Small intestine (tissue), 7 donors: ENCODE results near the gene MARCHF9. TPM values are rescaled to one million over a fixed set of nuclear protein-coding genes. Genes with fewer than 3 reads are reported as not detected.

Experiments used
- DNase-seq, 2 donors: peaks; one replicate each; pipeline versions ENCODE4 v3.0.0 to v3.0.0-alpha.2; 2013
- FAIRE-seq: peaks from 2 replicates; lab custom pipeline; 2012; peaks lifted over from hg19 to GRCh38; lab: Jason Lieb, UNC
- H3K27ac ChIP-seq, 3 donors: one replicate each; pipeline ENCODE4 v1.5.1; 2013; ENCODE audit warnings: low read length in 2 of 3, mild to moderate bottlenecking in 2 of 3, control low read depth in 1 of 3, inconsistent platforms in 1 of 3, low read depth in 1 of 3, moderate library complexity in 1 of 3
- H3K27me3 ChIP-seq, 3 donors: one replicate each; pipeline ENCODE4 v1.6.1; 2013; ENCODE audit warnings: low read length in 3 of 3, inconsistent platforms in 1 of 3; ENCODE audit not compliant: control insufficient read depth in 3 of 3, insufficient read depth in 3 of 3
- H3K36me3 ChIP-seq, 3 donors: one replicate each; pipeline ENCODE4 v1.6.1; 2013; ENCODE audit warnings: low read length in 3 of 3, inconsistent platforms in 1 of 3, low read depth in 1 of 3, mild to moderate bottlenecking in 1 of 3, moderate library complexity in 1 of 3; ENCODE audit not compliant: control insufficient read depth in 3 of 3, insufficient read depth in 2 of 3
- H3K4me1 ChIP-seq, 3 donors: one replicate each; pipeline ENCODE4 v1.6.1; 2013; ENCODE audit warnings: low read length in 2 of 3, inconsistent platforms in 1 of 3, low read depth in 1 of 3, mild to moderate bottlenecking in 1 of 3, moderate library complexity in 1 of 3; ENCODE audit not compliant: control insufficient read depth in 3 of 3, insufficient read depth in 2 of 3
- H3K4me3 ChIP-seq, 3 donors: one replicate each; pipeline ENCODE4 v1.5.1; 2013; ENCODE audit warnings: low read length in 3 of 3, control low read depth in 1 of 3, inconsistent platforms in 1 of 3, low read depth in 1 of 3, mild to moderate bottlenecking in 1 of 3, moderate library complexity in 1 of 3
- H3K9me3 ChIP-seq, 2 donors: one replicate each; pipeline ENCODE4 v1.6.1; 2013; ENCODE audit warnings: low read depth in 1 of 2, low read length in 1 of 2; ENCODE audit not compliant: control insufficient read depth in 2 of 2, insufficient read depth in 1 of 2
- WGBS, 3 donors: extraction: QIAGEN DNeasy Blood & Tissue Kit; methylation state at CpG; one replicate each; pipeline ENCODE4 v1.1.7; 2013; 5-methylcytosine and 5-hydroxymethylcytosine counted together
- polyA plus RNA-seq, 4 donors: library from polyadenylated mRNA; stranded (reverse) in 3 of 4; unstranded in 1 of 4; fragments of 200-250 nt in 3 of 4; fragments of 120-200 nt in 1 of 4; gene quantifications; one replicate each; pipeline versions ENCODE4 v1.2.1 to v1.2.3, GENCODE V29; 2013
- donor health status: healthy with polysubstance abuse.
- donor health status: control.
- donor health status: control.
- donor health status: Bipolar disorder and iron deficiency.
- donor health status: healthy.

MARCHF9 gene
- polyA plus RNA-seq, 4 donors = 8.4 to 29.2 (median 11.4) TPM

DNA sequence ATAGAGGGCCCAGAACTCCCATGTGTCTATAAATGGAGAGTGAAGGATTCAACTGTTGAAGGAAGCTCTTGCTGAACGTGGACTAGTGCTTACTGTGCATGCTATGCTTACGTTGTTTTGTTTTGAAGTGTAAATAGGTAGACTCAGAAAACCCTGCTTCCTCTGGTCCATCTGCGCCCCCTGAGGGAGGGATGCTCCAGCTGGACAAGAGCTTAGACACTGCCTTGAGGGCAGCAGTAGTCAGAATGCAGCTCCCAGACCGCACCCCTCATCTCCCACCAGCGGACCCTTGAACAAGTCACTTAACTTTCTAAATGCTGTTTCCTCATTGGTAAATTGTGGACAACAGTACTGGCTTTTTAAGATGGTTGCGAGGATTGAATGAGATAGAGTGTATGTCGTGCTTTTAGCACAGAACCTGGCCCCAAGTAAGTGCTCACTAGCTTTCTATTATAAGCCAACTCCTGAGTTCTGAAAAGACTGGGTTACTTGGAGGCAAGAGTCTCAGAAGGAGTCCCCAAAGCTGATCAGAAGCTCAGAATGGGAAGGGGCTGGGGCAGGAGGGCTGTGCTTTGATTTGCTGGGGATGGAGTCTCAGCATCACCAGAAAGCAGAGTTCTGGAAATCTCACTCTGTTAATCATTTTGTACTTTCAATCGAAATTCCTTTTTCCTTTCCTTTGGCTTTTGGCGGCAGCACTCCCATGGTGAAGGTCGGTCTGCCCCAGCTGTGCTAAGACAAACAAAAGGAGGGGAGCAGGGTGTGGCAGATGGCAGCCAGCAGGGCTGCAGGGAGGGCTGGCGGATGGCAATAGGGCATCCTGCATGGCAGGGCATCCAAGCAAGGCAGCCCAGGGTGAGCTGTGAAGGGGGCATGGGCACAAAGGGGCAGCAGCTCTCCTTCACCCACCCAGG lies 31.9 kb upstream of the MARCHF9 start:
- peaks cover 10 to 46% (median 20%) of the 10 kb centered on the region in 3 donors for H3K36me3 ChIP-seq
- WGBS, 3 donors = 50 to 64% (median 61%) methylated on average over 11 of the region's 11 CpGs
- no peak for DNase-seq

DNA sequence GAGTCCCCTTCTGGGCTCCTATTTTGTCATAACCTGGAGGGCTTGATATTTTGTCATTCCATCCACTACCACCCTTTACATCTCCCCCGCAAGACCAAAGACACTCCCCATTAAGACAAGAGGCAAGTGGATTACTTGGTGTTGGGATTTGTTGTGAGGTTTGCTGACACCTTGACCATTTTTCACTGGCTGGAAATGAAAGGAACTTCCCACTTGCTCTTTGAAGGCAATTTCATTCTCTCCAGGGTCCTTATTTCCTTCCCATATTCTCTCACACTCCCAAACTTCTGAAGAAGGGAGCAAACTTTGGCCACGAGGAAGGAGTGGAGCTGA lies 31.3 kb upstream of the MARCHF9 start:
- DNase-seq (no peak), FAIRE-seq (no peak)
- WGBS, 3 donors = 53 to 68% (median 61%) methylated on average over 2 of the region's 2 CpGs
- H3K9me3 ChIP-seq = no peaks in the 10 kb centered on the region
- peaks cover 10 to 40% (median 15%) of the 10 kb centered on the region in 3 donors for H3K36me3 ChIP-seq
- peaks cover 0 to 18% (median 0%) of the 10 kb centered on the region in 3 donors for H3K4me1 ChIP-seq
- no peak overlapping the region for H3K4me3 ChIP-seq
- H3K27ac ChIP-seq = no peak overlapping the region
- H3K27me3 ChIP-seq = peaks cover 0 to 43% (median 0%) of the 10 kb centered on the region in 3 donors

More for the DNA sequence above, 31.9 kb upstream of the MARCHF9 start:
- Histone ChIP-seq H3K4me1 (peaks cover 0 to 18% (median 0%) of the 10 kb centered on the region in 3 donors), H3K27ac (no peak overlapping the region), H3K4me3 (no peak overlapping the region), H3K9me3 (no peaks in the 10 kb centered on the region), H3K27me3 (peaks cover 0 to 37% (median 0%) of the 10 kb centered on the region in 3 donors)
- no peak for FAIRE-seq

DNA sequence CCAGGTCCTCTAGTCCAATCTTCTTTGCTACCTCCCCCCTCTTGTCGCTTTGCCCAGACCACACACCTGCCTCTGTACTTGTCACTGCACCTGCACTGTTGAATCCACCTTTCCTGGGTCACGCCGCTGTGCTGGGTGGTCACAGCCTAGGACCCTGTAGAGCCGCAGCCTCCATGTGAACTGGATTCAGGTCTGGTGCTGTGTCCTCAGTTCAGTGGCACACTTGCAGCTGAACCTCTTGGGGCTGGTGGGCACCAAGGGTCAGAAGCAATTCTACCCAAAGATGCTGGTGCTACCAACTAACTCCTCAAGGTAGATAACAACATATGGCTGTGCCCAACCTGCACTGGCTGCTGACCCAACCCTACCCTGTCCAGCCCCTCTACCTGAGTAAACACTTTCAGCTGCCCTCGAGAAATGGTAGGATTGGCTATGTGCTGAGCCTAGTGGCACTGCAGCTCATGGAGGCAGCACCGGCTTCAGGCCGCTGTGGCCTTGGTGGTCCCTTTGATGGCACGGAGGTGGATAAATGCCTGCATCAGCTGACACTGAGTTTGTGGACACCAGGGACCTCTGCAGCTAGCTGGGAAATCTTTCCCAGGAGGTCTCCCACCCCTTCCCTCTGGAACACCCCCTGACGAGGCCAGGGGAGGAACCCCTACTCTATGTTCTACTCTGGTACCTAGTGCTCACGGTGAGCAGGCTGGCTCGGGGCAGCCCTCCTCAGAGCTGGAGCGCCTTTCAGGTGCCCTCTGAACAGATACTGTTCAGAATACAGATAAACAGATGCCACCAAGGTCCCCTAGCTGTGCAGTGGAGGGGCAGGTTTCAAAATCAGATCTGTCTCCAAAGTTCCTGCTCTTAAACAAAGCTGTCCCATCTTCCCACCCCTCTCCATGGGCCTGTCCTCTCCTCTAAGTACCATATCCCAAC lies 30.6 kb upstream of the MARCHF9 start:
- 70 to 82% (median 80%) methylated on average over 12 of the region's 12 CpGs for WGBS, 3 donors
- H3K9me3 ChIP-seq = no peaks in the 10 kb centered on the region
- peaks cover 0 to 18% (median 0%) of the 10 kb centered on the region in 3 donors for H3K4me1 ChIP-seq
- peaks cover 0 to 48% (median 0%) of the 10 kb centered on the region in 3 donors for H3K27me3 ChIP-seq
- no peak overlapping the region for H3K4me3 ChIP-seq
- H3K27ac ChIP-seq = no peak overlapping the region
- peaks cover 8 to 33% (median 10%) of the 10 kb centered on the region in 3 donors for H3K36me3 ChIP-seq
- FAIRE-seq = no peak
- DNase-seq = no peak

DNA sequence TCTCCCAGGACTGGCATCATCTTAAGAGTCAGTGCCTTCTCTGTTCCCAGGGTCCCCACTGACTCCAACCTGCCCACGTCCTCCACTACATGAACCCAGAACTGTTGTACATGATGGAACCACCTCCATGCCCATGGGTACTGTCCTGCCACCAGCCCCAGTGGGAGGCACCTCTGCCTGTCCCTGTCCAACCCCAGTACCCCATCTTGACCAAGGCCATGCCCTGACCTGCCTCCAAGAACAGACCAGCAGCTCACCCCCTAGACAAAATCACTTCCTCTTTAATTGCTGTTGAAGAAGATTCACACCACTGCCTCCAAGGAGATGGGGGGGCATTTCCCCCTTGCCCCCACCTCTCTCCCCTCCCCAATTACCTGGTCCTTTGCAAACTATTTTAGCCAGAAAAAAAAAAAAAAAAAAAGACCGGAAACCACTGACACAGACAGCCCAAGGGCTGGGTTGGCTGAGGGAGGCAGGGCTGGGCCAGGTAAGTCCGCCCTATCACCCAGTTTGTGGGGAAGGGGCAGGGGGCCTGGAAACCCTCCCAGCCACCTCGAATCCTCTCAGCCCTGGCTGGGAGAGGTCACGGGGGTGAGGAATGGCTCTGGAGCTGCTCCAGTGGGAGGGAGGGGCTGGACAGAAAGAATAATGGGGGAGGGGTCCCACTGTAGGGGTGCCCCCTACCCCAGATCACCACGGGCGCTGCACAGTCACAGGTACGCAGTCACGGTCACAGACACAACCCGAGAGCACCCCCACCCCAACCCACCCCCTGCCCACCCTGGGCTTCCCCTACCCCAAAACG lies 29.8 kb upstream of the MARCHF9 start:
- 52 to 68% (median 60%) methylated on average over 6 to 10 of the region's 11 CpGs for WGBS, 3 donors
- Histone ChIP-seq H3K4me3 (no peak overlapping the region), H3K27me3 (peaks cover 0 to 56% (median 0%) of the 10 kb centered on the region in 3 donors), H3K36me3 (peaks cover 6 to 25% (median 10%) of the 10 kb centered on the region in 3 donors), H3K9me3 (no peaks in the 10 kb centered on the region), H3K27ac (no peak overlapping the region), H3K4me1 (peaks cover 0 to 18% (median 0%) of the 10 kb centered on the region in 3 donors)
- FAIRE-seq = no peak
- DNase-seq = no peak

DNA sequence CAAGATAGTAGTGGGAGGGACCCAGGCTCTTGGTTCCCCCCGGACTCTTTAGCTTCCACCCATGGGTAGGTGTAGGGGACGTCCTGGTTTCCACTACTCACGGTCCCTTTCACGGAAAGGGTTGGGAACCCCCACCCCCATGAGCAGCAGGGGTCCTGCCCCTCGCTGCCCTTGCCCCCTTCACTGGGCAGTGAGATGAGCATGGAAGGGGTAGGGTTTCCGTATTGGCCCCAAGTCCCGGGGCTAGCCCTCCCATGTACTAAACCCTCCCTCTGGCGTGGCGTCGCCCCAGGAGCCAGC lies 29.1 kb upstream of the MARCHF9 start:
- Histone ChIP-seq H3K4me3 (peak overlapping the region in 1 of 3 donors; percentile 76), H3K9me3 (no peaks in the 10 kb centered on the region), H3K27ac (no peak overlapping the region), H3K36me3 (peaks cover 5 to 18% (median 5%) of the 10 kb centered on the region in 3 donors), H3K27me3 (peaks cover 0 to 62% (median 0%) of the 10 kb centered on the region in 3 donors), H3K4me1 (peaks cover 0 to 18% (median 0%) of the 10 kb centered on the region in 3 donors)
- DNase-seq (no peak), FAIRE-seq (no peak)
- 6 to 37% (median 28%) methylated on average over 10 of the region's 10 CpGs for WGBS, 3 donors

DNA sequence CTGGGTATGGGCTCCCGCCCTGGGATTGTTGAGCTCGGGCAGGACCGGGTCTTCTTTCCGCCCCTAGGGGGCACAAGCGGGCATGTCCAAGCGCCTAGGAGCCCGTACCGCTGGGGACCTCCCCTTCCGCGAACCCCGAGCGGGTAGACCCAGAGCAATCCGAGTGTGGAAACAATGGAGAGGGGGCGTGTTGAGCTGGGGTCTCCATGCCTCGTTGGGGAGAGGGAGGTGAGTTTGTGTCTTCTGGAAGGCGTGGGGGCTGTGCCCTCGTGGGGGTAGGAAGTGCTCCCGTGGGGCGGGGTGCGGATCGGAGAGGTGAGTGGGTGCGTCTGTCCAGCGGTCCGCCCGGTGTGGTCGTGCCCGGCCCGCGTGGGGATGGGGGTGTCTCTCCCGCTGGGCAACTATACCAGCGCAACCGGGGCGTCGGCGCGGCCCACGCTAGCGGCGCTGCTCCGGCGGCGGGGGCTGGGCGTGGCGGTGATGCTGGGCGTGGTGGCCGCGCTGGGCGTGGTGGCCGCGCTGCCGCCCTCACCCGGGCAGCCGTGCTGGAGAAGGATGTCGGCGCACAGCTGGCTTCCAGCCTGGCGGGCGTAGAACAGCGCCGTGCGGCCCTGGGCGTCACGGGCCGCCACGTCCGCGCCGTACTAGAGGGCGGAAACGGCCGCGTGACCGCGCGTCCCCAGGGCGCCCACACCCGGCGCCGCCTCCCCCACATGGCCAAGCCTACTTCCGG lies 28.6 kb upstream of the MARCHF9 start:
- peak; percentile 77 to 91 for DNase-seq
- WGBS, 3 donors = 10 to 31% (median 26%) methylated on average over 44 to 79 of the region's 79 CpGs
- Histone ChIP-seq H3K27ac (peak overlapping the region in 1 of 3 donors; percentile 40), H3K36me3 (peaks cover 0 to 13% (median 3%) of the 10 kb centered on the region in 3 donors), H3K9me3 (no peaks in the 10 kb centered on the region), H3K27me3 (peaks cover 0 to 66% (median 0%) of the 10 kb centered on the region in 3 donors), H3K4me3 (peak overlapping the region; percentile 27 to 76 (median 52)), H3K4me1 (peaks cover 0 to 18% (median 0%) of the 10 kb centered on the region in 3 donors)
- no peak for FAIRE-seq
